ENCODE data around the gene CNOT6.

The CNOT6 gene

DNA sequence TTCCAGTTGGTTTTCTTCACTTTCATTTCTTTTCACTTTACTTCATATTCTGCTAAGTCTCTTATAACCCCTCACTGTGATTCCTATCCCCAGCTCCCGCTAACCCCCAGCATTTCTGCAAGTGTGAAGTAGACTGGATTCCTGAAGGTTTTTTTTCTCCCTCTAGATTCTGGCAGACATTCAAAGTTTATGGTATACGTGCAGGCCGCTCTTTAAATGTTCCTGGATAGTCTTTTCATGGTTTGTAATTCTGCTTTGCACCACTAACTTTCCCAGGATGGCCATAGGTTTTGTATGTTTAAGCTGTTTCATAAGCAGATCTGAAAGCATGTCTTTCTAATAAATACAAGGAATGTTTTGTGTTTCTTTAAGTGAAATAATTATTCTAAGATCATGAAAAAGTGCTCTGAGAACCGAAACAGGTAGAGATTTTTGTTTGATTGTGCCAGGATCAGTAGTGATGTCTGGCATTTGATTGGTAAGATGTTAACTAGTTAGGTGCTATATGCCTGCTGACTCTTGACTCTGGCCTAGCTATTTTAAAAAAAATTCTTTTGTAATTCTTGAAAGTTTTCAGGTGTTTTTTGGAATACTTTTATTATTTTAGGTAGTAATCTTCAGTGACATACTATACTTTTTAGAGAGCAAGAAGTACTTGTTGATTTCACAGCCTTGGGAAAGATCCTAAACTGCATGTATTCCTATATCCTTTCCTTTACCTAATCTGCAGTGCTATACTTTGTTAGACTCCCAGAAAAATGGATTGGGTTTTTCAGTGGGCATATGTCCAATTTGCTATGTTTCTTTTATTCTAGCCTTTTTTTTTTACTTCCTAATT lies 29.7 kb downstream of the CNOT6 start:
- CTCF ChIA-PET, result interaction anchor here (0.7 to 0.9 kb wide), 2 partner anchors 19 to 208 kb away, joined by 3 to 4 read pairs; no protein-coding TSS in a partner anchor
- TF ChIP-seq PRDM1 (tag by site-specific recombination; IDR thresholded peaks at IDR 0.05) (peak; percentile 89), SCRT2 (tag by site-specific recombination; IDR thresholded peaks at IDR 0.05) (peak; percentile 69), ZBTB17 (tag by site-specific recombination; IDR thresholded peaks at IDR 0.05) (peak; percentile 95), FEZF1 (tag by site-specific recombination; IDR thresholded peaks at IDR 0.05) (peak; percentile 80), KLF16 (tag by site-specific recombination; IDR thresholded peaks at IDR 0.05) (no peak), ZSCAN4 (tag by site-specific recombination; IDR thresholded peaks at IDR 0.05) (0 out of 2 replicates have a peak, but pooled peaks have one; percentile 17)
- TF ChIP-seq, protein P1, sequence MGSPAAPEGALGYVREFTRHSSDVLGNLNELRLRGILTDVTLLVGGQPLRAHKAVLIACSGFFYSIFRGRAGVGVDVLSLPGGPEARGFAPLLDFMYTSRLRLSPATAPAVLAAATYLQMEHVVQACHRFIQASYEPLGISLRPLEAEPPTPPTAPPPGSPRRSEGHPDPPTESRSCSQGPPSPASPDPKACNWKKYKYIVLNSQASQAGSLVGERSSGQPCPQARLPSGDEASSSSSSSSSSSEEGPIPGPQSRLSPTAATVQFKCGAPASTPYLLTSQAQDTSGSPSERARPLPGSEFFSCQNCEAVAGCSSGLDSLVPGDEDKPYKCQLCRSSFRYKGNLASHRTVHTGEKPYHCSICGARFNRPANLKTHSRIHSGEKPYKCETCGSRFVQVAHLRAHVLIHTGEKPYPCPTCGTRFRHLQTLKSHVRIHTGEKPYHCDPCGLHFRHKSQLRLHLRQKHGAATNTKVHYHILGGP (tag by site-specific recombination; IDR thresholded peaks at IDR 0.05), result peak; percentile 76
- TF ChIP-seq, protein P2, sequence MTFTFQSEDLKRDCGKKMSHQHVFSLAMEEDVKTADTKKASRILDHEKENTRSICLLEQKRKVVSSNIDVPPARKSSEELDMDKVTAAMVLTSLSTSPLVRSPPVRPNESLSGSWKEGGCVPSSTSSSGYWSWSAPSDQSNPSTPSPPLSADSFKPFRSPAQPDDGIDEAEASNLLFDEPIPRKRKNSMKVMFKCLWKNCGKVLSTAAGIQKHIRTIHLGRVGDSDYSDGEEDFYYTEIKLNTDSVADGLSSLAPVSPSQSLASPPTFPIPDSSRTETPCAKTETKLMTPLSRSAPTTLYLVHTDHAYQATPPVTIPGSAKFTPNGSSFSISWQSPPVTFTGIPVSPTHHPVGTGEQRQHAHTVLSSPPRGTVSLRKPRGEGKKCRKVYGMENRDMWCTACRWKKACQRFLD (tag by site-specific recombination; IDR thresholded peaks at IDR 0.05), result no peak
- Histone ChIP-seq H3K4me3 (ENCODE audit: low read depth, low read length) (no peak overlapping the region), H3K4me1 (ENCODE audit: control insufficient read depth, insufficient read depth, low read length) (peaks cover 37% of the 10 kb centered on the region), H3K27ac (ENCODE audit: extremely low read depth, low read depth, low read length) (peak overlapping the region; percentile 39; the same call in 1 of the 2 replicates), H3K36me3 (ENCODE audit: control insufficient read depth in 2 of 2, insufficient read depth in 1 of 2, low read length in 2 of 2) (peaks cover 0 to 5% of the 10 kb centered on the region in 2 experiments; a peak in 2 of 3 replicates), H3K9me3 (ENCODE audit: control insufficient read depth, insufficient read depth, low read depth, low read length) (no peaks in the 10 kb centered on the region)
- POLR2A ChIA-PET, result interaction anchor here (0.6 kb wide), 1 partner anchor 55 kb away, joined by 3 read pairs; no protein-coding TSS in a partner anchor

- Histone ChIP-seq H3K4me3 (ENCODE audit: low read depth, low read length) (no peak overlapping the region), H3K36me3 (ENCODE audit: control insufficient read depth in 2 of 2, insufficient read depth in 1 of 2, low read length in 2 of 2) (peaks cover 0 to 15% of the 10 kb centered on the region in 2 experiments), H3K27ac (ENCODE audit: extremely low read depth, low read depth, low read length) (no peak overlapping the region), H3K9me3 (ENCODE audit: control insufficient read depth, insufficient read depth, low read depth, low read length) (no peaks in the 10 kb centered on the region), H3K4me1 (ENCODE audit: control insufficient read depth, insufficient read depth, low read length) (peaks cover 37% of the 10 kb centered on the region)
- TF ChIP-seq, protein P3, sequence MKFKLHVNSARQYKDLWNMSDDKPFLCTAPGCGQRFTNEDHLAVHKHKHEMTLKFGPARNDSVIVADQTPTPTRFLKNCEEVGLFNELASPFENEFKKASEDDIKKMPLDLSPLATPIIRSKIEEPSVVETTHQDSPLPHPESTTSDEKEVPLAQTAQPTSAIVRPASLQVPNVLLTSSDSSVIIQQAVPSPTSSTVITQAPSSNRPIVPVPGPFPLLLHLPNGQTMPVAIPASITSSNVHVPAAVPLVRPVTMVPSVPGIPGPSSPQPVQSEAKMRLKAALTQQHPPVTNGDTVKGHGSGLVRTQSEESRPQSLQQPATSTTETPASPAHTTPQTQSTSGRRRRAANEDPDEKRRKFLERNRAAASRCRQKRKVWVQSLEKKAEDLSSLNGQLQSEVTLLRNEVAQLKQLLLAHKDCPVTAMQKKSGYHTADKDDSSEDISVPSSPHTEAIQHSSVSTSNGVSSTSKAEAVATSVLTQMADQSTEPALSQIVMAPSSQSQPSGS (tag by site-specific recombination; IDR thresholded peaks at IDR 0.05; ENCODE audit: low read depth), result no peak
- peak; percentile 15; the same call in 1 of the 2 replicates for TF ChIP-seq PRDM6 (tag by site-specific recombination; IDR thresholded peaks at IDR 0.05)
- no peak for TF ChIP-seq TRIM28 (IDR thresholded peaks at IDR 0.05; ENCODE audit: borderline replicate concordance, low read length)
- no peak for TF ChIP-seq MYNN (tag by site-specific recombination; IDR thresholded peaks at IDR 0.05; ENCODE audit: borderline replicate concordance)
- TF ChIP-seq SCRT1 (tag by site-specific recombination; IDR thresholded peaks at IDR 0.05; ENCODE audit: borderline replicate concordance), result no peak
- TF ChIP-seq ZNF211 (tag by site-specific recombination; IDR thresholded peaks at IDR 0.05; ENCODE audit: low read depth), result no peak
- POLR2A ChIA-PET, result no interaction called here
- CTCF ChIA-PET, result interaction anchor here (0.6 to 1.6 kb wide), 4 partner anchors 13 to 81 kb away, joined by 3 to 6 read pairs (median 4); no protein-coding TSS in a partner anchor
Observed at GRCh38 chr5:180525399-180525798, 31.2 kb downstream of the CNOT6 start.
